Right lobe of liver (tissue), 6 donors: ENCODE results near the gene KRTAP4-7. TPM values are rescaled to one million over a fixed set of nuclear protein-coding genes. Genes with fewer than 3 reads are reported as not detected.
"Not testable (repeated sequence)": the region's sequence is repeated elsewhere in the genome, so short reads cannot be mapped to it uniquely, and the experiment has no call there.

ENCODE experiments used
- ATAC-seq, 4 donors: fragments of 200-7000 bp; cut with Tn5 transposase; one replicate each; pipeline ENCODE4 v1.9.1; 2020; ENCODE audit warnings: mild to moderate bottlenecking in 4 of 4, moderate library complexity in 4 of 4
- DNase-seq, 3 donors: peaks; one replicate each; pipeline ENCODE4 v3.0.0-alpha.2; 2020
- H3K27ac ChIP-seq, 3 donors: fragments of 200-600 bp; one replicate each; pipeline ENCODE4 v1.8.0; 2022
- H3K27me3 ChIP-seq, 2 donors: fragments of 200-600 bp; one replicate each; pipeline ENCODE4 v1.8.0; 2022
- H3K36me3 ChIP-seq, 4 donors: fragments of 200-600 bp; sonication (generic) in 1 of 4; one replicate each; pipeline versions ENCODE4 v1.5.1 to v1.8.0; 2017 to 2022; ENCODE audit warnings: control low read depth in 1 of 4
- H3K4me1 ChIP-seq, 4 donors: fragments of 200-600 bp; sonication (generic) in 1 of 4; one replicate each; pipeline versions ENCODE4 v1.5.1 to v1.8.0; 2017 to 2022; ENCODE audit warnings: control low read depth in 1 of 4
- H3K4me3 ChIP-seq, 3 donors: fragments of 200-600 bp; one replicate each; pipeline ENCODE4 v1.8.0; 2022
- H3K9me3 ChIP-seq, 4 donors: fragments of 200-600 bp; sonication (generic) in 1 of 4; one replicate each; pipeline versions ENCODE4 v1.5.1 to v1.8.0; 2017 to 2022; ENCODE audit warnings: control low read depth in 1 of 4
- POLR2A ChIP-seq: fragments of 450-650 bp; IDR thresholded peaks from one replicate; pipeline ENCODE4 v1.6.1; 2017; ENCODE audit warnings: antibody characterized with exemption, mild to moderate bottlenecking
- WGBS: methylation state at CpG from one replicate; pipeline ENCODE4 v1.1.6; 2018; ENCODE audit warnings: low coverage, low lambda C conversion rate; ENCODE audit not compliant: insufficient coverage; ENCODE audit errors: missing lambda C conversion rate; 5-methylcytosine and 5-hydroxymethylcytosine counted together
- intact Hi-C, 2 donors: fragments of 100-400 bp; cut with DNase I; formaldehyde crosslinking; loops; one replicate each; pipeline versions ENCODE4 v1.11.2 to v1.14.1; 2022
- long read RNA-seq: library from polyadenylated mRNA; unstranded; transcript quantifications from one replicate; pipeline ENCODE4 v2.0.0, GENCODE V29; 2019
- total RNA-seq, 6 experiments: library from RNA; depleted of rRNA in 2 of 6; stranded (reverse); fragments of >200 nt in 2 of 6; fragmentation: NEBNext Ultra II Directional in 3 of 6; extraction: Animal tissue kit (Norgen Biotek cat#: 25700) in 3 of 6; gene quantifications; one replicate each; pipeline versions ENCODE4 v1.1.0 to v1.2.4, GENCODE V29; 2016 to 2023
- TF ChIP-seq, protein P1 (sequence below), 4 donors: fragments of 200-600 bp in 3 of 4; fragments of 450-650 bp in 1 of 4; IDR thresholded peaks; one replicate each; pipeline versions ENCODE4 v1.5.1 to v1.8.0; 2016 to 2022; ENCODE audit warnings: antibody characterized with exemption in 4 of 4, mild to moderate bottlenecking in 2 of 4
- donor health status: DM: no; HTN: yes; CAD: no.
- donor health status: DM: no; HTN: no; CAD: no.
- donor health status: DM: no; HTN: no; CAD: no.
- donor health status: DM: no; HTN: yes; CAD: no.
- donor health status: DM: no; HTN: yes; CAD: no.

Gene KRTAP4-7
- not detected for total RNA-seq
- long read RNA-seq, result 0 reads

DNA sequence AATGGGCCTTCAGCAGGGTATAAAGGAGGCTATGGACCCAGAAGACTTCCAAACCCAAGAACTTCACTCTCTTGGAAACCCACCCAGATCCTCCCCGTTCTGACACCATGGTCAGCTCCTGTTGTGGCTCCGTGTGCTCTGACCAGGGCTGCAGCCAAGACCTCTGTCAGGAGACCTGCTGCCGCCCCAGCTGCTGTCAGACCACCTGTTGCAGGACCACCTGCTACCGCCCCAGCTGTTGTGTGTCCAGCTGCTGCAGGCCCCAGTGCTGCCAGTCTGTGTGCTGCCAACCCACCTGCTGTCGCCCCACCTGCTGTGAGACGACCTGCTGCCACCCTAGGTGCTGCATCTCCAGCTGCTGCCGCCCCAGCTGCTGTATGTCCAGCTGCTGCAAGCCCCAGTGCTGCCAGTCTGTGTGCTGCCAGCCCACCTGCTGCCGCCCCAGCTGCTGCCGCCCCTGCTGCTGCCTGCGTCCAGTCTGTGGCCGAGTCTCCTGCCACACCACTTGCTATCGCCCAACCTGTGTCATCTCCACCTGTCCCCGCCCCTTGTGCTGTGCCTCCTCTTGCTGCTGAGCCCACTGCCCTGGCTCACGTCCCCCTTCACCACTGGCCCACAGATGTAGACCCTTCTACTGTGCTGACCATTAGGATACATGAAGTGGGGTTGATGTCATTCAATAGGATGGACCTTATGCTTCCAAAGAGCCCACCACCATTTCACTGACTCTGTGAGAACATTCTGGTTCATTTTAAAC, at the start of gene KRTAP4-7:
Gene KRTAP4-7 (plus strand): TSS at position 51 of the 757 bp plus-strand sequence. CDS start 57 bp downstream, at position 108.
- H3K27me3 ChIP-seq, DNase-seq, H3K4me3 ChIP-seq, H3K9me3 ChIP-seq, ATAC-seq, H3K4me1 ChIP-seq, intact Hi-C loops, H3K27ac ChIP-seq, H3K36me3 ChIP-seq: not testable (repeated sequence)
- 60% methylated on average over 1 of the region's 14 CpGs for WGBS

DNA sequence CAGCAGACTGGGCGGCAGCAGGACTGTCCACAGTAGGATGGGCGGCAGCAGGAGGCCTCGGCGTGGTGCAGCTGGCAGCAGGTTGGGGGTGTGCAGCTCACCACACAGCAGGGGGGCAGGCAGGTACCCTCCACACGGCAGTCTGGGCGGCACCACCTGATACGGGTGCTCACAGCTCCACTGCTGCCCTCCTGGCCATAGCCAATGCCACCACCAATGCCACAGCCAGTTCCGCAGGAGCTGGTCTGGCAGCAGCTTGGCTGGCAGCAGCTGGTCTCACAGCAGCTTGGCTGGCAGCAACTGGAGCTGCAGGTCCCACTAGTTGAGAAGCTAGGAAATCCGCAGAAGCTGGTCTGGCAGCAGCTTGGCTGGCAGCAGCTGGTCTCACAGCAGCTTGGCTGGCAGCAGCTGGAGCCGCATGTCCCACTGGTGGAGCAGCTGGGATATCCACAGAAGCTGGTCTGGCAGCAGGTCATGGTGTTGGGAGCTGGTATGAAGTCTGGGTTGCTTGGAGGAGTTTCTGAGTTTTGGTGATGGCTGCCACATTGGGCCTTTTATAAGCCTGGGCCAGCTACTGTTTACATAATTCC, 49.5 kb upstream of the KRTAP4-7 start, which contains the start of gene KRTAP1-3:
Gene KRTAP1-3 (minus strand): TSS at position 529 of the 590 bp plus-strand sequence. CDS start 53 bp downstream, at position 476.
- intact Hi-C loops, H3K27me3 ChIP-seq, H3K4me3 ChIP-seq, H3K27ac ChIP-seq, DNase-seq, H3K4me1 ChIP-seq, H3K36me3 ChIP-seq, H3K9me3 ChIP-seq: not testable (repeated sequence)
- 80% methylated on average over 1 of the region's 10 CpGs for WGBS
- ATAC-seq, result peak in 1 of 4 donors; percentile 14

DNA sequence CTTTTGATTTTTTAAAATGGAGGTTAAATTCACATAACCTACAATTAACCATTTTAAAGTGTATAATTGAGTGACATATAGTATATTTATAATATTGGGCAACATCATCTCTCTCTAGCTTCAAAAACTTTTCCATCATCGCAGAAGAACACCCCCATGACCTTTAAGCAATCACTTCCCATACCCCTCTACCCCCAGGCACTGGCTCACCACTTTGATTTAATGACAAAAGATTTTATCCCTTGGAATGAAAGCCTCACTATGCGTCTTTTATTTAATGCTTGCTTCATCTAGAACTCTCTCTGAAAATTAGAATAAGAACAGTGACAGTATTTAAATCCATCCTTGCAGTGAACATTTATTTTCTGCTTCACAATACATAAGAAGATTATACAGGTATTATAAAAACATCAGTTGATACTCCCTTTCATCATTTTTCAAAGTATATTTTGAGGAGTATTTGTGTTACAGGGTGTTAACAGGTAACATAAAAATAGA, 46.0 kb upstream of the KRTAP4-7 start:
- WGBS, result 66% methylated on average over 2 of the region's 2 CpGs
- no peak for ATAC-seq
- Histone ChIP-seq H3K4me1 (no peaks in the 10 kb centered on the region), H3K27me3 (no peaks in the 10 kb centered on the region), H3K36me3 (no peaks in the 10 kb centered on the region), H3K4me3 (no peak overlapping the region), H3K9me3 (no peaks in the 10 kb centered on the region), H3K27ac (no peak overlapping the region)
- no peak for DNase-seq
- TF ChIP-seq, protein P1, sequence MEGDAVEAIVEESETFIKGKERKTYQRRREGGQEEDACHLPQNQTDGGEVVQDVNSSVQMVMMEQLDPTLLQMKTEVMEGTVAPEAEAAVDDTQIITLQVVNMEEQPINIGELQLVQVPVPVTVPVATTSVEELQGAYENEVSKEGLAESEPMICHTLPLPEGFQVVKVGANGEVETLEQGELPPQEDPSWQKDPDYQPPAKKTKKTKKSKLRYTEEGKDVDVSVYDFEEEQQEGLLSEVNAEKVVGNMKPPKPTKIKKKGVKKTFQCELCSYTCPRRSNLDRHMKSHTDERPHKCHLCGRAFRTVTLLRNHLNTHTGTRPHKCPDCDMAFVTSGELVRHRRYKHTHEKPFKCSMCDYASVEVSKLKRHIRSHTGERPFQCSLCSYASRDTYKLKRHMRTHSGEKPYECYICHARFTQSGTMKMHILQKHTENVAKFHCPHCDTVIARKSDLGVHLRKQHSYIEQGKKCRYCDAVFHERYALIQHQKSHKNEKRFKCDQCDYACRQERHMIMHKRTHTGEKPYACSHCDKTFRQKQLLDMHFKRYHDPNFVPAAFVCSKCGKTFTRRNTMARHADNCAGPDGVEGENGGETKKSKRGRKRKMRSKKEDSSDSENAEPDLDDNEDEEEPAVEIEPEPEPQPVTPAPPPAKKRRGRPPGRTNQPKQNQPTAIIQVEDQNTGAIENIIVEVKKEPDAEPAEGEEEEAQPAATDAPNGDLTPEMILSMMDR (IDR thresholded peaks at IDR 0.05), result no peak
- TF ChIP-seq POLR2A, result no peak
- intact Hi-C loops, result no loop called here

DNA sequence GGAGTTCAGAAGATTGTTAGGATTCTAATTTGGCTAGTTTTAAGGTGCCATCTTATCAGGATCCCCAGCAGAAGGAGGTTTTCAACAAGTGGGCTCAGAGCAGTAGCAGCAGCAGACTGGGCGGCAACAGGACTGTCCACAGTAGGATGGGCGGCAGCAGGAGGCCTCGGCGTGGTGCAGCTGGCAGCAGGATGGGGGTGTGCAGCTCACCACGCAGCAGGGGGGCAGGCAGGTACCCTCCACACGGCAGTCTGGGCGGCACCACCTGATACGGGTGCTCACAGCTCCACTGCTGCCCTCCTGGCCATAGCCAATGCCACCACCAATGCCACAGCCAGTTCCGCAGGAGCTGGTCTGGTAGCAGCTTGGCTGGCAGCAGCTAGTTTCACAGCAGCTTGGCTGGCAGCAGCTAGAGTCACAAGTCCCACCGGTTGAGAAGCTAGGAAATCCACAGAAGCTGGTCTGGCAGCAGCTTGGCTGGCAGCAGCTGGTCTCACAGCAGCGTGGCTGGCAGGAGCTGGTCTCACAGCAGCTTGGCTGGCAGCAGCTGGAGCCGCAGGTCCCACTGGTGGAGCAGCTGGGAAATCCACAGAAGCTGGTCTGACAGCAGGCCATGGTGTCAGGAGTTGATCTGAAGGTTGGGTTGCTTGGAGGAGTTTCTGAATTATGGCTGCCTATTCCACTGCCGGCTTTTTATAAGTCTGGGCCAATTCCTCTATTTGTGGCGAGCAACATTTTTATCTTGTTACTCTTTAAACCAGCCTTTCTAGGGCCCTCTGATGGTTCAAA, 43.0 kb upstream of the KRTAP4-7 start, which contains the start of gene KRTAP1-1:
Gene KRTAP1-1 (minus strand): TSS at position 668 of the 789 bp plus-strand sequence. CDS start 53 bp downstream, at position 615.
- H3K4me1 ChIP-seq, H3K9me3 ChIP-seq, H3K36me3 ChIP-seq, H3K27ac ChIP-seq, intact Hi-C loops, H3K4me3 ChIP-seq, DNase-seq, H3K27me3 ChIP-seq: not testable (repeated sequence)
- ATAC-seq, result peak in 1 of 4 donors; percentile 21
- WGBS, result 41% methylated on average over 5 of the region's 14 CpGs

DNA sequence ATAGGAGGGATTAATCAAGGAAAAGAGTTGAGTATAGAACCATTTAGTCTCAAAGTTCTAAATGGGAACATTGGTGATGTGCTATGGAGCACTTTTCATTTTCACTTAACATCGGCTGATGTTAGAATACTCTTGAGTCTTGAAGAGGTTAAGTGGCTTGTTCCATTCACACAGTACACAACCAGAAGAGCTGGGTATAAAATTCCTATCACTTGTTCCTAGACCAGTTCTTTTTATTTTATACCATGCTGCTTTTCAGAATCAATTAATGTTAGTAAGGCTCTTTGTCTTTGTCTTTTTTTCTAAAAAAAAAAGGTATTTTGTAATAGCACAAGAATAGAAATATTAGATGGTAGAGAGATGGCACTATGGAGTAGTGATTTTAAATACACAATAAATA, 41.0 kb upstream of the KRTAP4-7 start:
- H3K4me1 ChIP-seq, result no peaks in the 10 kb centered on the region
- WGBS, result 89% methylated on average over 1 of the region's 1 CpG
- H3K27ac ChIP-seq, result no peak overlapping the region
- no peak overlapping the region for H3K4me3 ChIP-seq
- H3K9me3 ChIP-seq, result no peaks in the 10 kb centered on the region
- intact Hi-C loops, result no loop called here
- no peak for TF ChIP-seq POLR2A
- TF ChIP-seq, protein P1 (IDR thresholded peaks at IDR 0.05), result no peak
- DNase-seq (no peak), ATAC-seq (no peak)
- H3K36me3 ChIP-seq, result no peaks in the 10 kb centered on the region
- no peaks in the 10 kb centered on the region for H3K27me3 ChIP-seq

DNA sequence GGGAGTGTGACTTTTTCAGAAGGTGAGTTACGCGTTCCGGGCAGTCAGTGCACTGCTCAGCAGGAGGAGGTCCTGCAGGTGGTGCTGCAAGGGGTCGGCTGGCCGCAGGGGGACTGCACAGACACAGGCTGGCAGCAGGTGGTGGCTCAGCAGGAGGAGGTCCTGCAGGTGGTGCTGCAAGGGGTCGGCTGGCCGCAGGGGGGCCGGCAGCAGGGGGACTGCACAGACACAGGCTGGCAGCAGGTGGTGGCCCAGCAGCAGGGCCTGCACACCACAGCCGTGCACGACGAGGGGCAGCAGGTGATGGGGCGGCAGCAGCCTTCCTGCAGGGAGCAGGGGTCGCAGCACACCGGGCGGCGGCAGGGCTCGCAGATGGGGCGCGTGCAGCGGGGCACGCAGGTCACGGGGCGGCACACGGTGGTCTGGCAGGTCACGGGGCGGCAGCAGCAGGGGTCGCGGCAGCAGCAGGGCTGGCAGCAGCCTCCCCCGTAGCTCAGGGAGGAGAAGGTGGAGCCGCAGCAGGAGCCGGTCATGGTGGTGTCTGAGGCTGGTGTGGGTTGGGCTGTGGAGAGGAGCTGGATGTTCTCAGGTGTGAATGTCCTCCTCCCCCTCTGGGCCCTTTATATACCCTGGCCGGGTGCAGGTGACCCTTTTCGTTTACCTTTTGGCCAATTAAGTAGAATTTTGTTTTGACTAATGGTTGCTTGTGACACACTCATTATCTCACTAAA, 37.0 kb upstream of the KRTAP4-7 start, which contains the start of gene KRTAP2-1:
Gene KRTAP2-1 (minus strand): TSS at position 582 of the 731 bp plus-strand sequence. CDS start 49 bp downstream, at position 533.
- H3K9me3 ChIP-seq, H3K4me1 ChIP-seq, H3K27me3 ChIP-seq, intact Hi-C loops, H3K36me3 ChIP-seq, DNase-seq, H3K4me3 ChIP-seq, H3K27ac ChIP-seq: not testable (repeated sequence)
- ATAC-seq, result peak in 1 of 4 donors; percentile 23
- 22% methylated on average over 5 of the region's 33 CpGs for WGBS
